ENCODE measurements around the gene LPCAT3. TPM values are rescaled to one million over a fixed set of nuclear protein-coding genes. Genes with fewer than 3 reads are reported as not detected.

Gene LPCAT3
- total RNA-seq, 2 experiments from 2014 or later = 26.1 TPM

GRCh38 chr12:7006639-7007038 is 11.6 kb downstream of the LPCAT3 start:
- CTCF ChIA-PET = interaction anchor here (1.8 kb wide), 1 partner anchor 12 kb away, joined by 4 read pairs; the partner anchor contains the start of gene LPCAT3
- POLR2A ChIA-PET = no interaction called here

GRCh38 chr12:7005311-7005710 is 13.0 kb downstream of the LPCAT3 start:
- ChIA-PET CTCF (interaction anchor here (0.7 to 1.8 kb wide), 2 partner anchors 13 to 15 kb away, joined by 3 to 4 read pairs; partner anchors contain the start of gene LPCAT3), POLR2A (no interaction called here)

GRCh38 chr12:7004840-7005239 is 13.4 kb downstream of the LPCAT3 start:
- CTCF ChIA-PET = no interaction called here
- POLR2A ChIA-PET = interaction anchor here (0.5 kb wide), 1 partner anchor 78 kb away, joined by 5 read pairs; no protein-coding TSS in a partner anchor

DNA sequence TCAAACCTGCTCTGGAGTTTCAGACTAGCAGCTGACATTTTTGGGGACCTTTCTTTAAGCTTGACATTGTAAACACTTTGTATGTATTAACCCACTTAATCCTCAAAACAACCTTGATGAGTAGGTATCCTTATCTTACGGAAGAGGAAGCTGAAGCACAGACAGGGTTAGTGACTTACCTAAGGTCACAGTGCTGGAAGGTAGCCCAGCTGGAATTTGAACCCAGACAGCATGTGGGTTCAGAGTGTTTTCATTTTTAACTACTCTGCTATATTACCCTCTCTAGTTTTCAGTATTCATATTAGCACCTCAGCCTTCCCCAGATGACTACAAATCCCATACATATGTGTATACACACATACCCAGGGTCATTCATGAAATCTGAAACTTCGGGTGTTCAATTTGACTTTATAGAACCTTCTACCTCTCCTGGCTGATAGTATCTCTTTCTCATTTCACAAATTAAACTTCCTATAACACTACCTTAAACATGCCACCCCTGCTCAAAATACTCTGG is 13.9 kb downstream of the LPCAT3 start:
- CTCF ChIA-PET = no interaction called here

GRCh38 chr12:7001921-7002591 is 16.2 kb downstream of the LPCAT3 start:
- CTCF ChIA-PET = no interaction called here

More for the DNA sequence above, 13.9 kb downstream of the LPCAT3 start:
- POLR2A ChIA-PET = interaction anchor here (0.5 kb wide), 1 partner anchor 77 kb away, joined by 5 read pairs; no protein-coding TSS in a partner anchor

DNA sequence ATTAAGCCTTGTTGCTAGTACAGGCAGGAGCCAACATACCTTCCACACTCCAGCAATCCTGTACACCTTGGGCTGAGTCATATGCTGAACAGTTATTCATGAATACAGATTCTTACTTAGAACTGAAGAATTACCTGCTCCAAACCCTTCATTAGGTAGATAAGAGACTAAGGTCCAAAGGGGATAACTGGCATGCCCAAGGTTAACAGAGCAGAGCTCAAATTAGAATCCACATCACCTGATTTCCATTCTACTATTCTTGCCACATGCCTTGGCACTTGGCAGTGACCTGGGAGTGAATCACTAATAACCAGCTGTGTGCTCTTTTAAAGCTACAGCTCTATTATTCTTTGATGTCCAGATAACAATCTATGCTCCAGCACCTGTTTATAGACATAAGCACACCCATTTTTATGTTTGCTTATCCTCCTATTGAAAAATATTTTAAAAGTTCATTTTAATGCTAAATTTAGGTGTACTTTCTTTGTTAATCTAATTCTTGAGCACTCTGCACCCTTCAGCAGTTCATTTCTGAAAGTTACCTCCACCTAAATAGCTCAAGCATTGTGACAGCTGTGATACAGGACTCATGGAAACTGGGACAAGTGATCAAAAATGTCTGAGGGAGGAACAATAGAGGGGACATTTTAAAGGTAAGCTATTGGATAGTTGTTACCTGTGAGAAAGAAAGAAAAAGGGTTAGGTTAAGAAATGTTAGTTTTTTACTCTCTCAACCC is 19.4 kb downstream of the LPCAT3 start:
- ChIA-PET POLR2A (no interaction called here), CTCF (interaction anchor here (0.9 kb wide), 1 partner anchor 94 kb away, joined by 4 read pairs; no protein-coding TSS in a partner anchor)

More at GRCh38 chr12:7001921-7002591, 16.2 kb downstream of the LPCAT3 start:
- POLR2A ChIA-PET = no interaction called here

GRCh38 chr12:6996040-6996441 is 22.2 kb downstream of the LPCAT3 start:
- CTCF ChIA-PET = no interaction called here
- POLR2A ChIA-PET = no interaction called here

GRCh38 chr12:6987956-6988553 is 30.2 kb downstream of the LPCAT3 start:
- POLR2A ChIA-PET = interaction anchor here (0.6 kb wide), 1 partner anchor 57 kb away, joined by 4 read pairs; no protein-coding TSS in a partner anchor
- CTCF ChIA-PET = no interaction called here

DNA sequence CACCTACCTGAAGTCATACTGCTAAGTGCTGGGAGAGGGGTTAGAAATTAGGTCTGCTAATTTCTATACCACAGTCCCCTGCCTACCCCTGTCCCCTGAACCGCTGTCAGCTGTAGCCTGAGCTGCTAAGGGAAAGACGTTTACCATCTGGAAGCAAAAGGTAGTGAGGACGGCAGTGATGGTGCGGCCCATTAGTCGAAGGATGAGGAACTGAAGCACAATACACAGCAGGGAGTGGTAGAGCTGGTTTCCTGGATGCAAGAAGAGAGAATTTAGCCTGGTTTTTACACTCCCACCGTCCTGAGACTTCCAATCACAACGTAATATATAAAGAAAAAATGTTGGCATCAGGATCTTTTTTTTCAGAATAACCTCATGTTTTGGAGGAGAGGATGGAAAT is 35.7 kb downstream of the LPCAT3 start:
- CTCF ChIA-PET = no interaction called here
- POLR2A ChIA-PET = interaction anchor here (0.7 kb wide), 1 partner anchor 21 kb away, joined by 4 read pairs; no protein-coding TSS in a partner anchor

GRCh38 chr12:6981152-6982052 is 36.9 kb downstream of the LPCAT3 start:
- POLR2A ChIA-PET = no interaction called here
- CTCF ChIA-PET = interaction anchor here (1.2 kb wide), 1 partner anchor 127 kb away, joined by 4 read pairs; the partner anchor contains the start of gene C1RL

- POLR2A ChIA-PET = no interaction called here
- CTCF ChIA-PET = interaction anchor here (1.2 kb wide), 1 partner anchor 128 kb away, joined by 4 read pairs; the partner anchor contains the start of gene C1RL
Measured at GRCh38 chr12:6980740-6981139, 37.5 kb downstream of the LPCAT3 start.

- POLR2A ChIA-PET = interaction anchor here (0.7 kb wide), 1 partner anchor 241 kb away, joined by 5 read pairs; no protein-coding TSS in a partner anchor
- CTCF ChIA-PET = interaction anchor here (0.6 to 1.2 kb wide), 2 partner anchors 58 to 129 kb away, joined by 3 to 4 read pairs; partner anchors contain the start of gene C1RL
Measured at GRCh38 chr12:6980075-6980474, 38.2 kb downstream of the LPCAT3 start.

- ChIA-PET POLR2A (no interaction called here), CTCF (no interaction called here)
Measured at GRCh38 chr12:6979453-6979852, 38.8 kb downstream of the LPCAT3 start.

DNA sequence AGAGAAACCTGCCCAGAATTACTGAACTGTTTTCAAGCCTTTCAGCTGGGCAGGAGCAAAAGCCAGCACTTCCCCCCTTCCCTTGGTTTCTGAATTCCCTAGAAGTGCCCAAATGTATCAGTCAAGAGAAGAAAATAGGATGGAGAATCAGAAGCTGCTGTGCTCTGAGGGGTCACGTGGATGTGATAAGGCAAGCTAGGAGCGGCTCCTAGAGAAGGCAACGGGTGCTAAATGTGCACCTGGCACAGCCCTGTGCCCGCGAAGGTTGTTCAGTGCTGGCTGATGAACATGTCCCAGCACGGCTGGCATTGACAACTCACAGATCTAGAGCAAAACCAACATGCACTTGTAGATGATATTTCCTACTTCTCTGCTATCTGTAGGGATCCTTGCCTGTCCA is 39.3 kb downstream of the LPCAT3 start:
- CTCF ChIA-PET = no interaction called here
- POLR2A ChIA-PET = interaction anchor here (0.6 kb wide), 1 partner anchor 124 kb away, joined by 3 read pairs; no protein-coding TSS in a partner anchor

DNA sequence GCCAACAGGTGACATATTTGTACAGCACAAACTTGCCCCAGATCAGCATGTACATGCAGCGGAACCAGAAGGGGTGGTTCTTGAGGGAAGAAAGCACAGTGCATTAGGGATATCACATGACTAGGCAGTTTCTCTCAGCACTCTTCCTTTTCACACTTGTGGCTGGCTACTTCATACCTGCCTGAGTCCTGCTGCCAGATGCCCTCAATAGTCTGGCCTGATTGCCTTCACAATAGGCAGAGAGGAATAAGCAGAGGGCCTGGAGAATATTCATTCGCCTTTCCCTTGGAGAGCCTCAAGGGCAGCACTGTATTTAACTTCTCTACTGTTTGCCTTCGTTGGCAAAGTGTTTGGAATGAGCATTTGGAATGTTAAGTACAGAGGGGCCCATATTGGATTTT is 39.7 kb downstream of the LPCAT3 start:
- ChIA-PET POLR2A (interaction anchor here (0.6 kb wide), 1 partner anchor 124 kb away, joined by 3 read pairs; no protein-coding TSS in a partner anchor), CTCF (no interaction called here)

DNA sequence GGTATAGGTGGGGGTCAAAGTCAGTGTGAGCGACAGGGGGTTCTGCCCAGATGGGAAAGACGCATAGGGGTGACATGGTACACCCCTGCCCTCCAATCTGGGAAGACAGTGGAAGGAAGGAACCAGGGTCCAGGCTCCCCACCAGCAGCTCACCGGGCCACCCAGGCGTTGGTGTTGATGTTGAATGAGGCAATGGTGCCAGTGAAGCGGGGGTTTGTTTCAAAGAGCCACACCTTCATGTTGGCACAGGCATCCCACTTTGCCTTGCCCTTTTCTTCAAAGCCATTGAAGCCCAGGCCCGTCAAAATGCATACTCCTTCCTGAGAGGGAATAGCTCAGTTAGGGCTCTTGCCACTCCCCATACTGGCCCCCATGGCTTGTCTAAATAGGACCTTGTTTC is 40.1 kb downstream of the LPCAT3 start:
- CTCF ChIA-PET = interaction anchor here (1.4 kb wide), 1 partner anchor 133 kb away, joined by 3 read pairs; no protein-coding TSS in a partner anchor
- POLR2A ChIA-PET = interaction anchor here (0.6 to 0.7 kb wide), 2 partner anchors 124 to 133 kb away, joined by 3 read pairs; no protein-coding TSS in a partner anchor

DNA sequence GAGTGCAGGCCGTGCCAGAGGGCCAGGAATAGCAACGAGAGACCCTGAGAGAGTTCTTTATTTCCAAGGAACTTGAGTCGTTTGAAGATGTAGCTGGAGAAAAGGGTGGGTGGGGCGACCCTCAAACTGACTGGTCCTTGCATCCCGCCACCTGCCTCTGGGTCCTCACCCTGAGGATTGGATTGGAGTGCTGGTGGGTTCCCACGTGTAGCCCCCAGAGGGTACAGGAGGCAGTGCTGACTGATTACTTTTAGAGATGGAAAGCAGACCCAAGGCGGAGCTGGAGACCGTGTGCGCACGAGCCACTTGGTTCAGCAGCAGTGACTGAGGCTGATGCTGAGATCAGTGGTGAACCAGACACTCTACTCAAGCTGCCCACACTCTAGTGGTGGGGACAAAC is 40.6 kb downstream of the LPCAT3 start:
- CTCF ChIA-PET = interaction anchor here (1.4 kb wide), 1 partner anchor 133 kb away, joined by 3 read pairs; no protein-coding TSS in a partner anchor
- POLR2A ChIA-PET = interaction anchor here (0.7 kb wide), 1 partner anchor 133 kb away, joined by 3 read pairs; no protein-coding TSS in a partner anchor

Measured in activated CD8-positive, alpha-beta memory T cell treated with anti-CD3 and anti-CD28 coated beads for 36 hours (primary cell).